ENCODE data around the gene ZNF124. TPM values are rescaled to one million over a fixed set of nuclear protein-coding genes. Genes with fewer than 3 reads are reported as not detected.
A peak's percentile ranks its signal among the peaks of the same experiment; 100 is the strongest.

ZNF124 gene
- polyA plus RNA-seq, 2 of the 4 experiments (the other 2 are of a cell fraction), result 4.4 to 6.4 TPM

DNA sequence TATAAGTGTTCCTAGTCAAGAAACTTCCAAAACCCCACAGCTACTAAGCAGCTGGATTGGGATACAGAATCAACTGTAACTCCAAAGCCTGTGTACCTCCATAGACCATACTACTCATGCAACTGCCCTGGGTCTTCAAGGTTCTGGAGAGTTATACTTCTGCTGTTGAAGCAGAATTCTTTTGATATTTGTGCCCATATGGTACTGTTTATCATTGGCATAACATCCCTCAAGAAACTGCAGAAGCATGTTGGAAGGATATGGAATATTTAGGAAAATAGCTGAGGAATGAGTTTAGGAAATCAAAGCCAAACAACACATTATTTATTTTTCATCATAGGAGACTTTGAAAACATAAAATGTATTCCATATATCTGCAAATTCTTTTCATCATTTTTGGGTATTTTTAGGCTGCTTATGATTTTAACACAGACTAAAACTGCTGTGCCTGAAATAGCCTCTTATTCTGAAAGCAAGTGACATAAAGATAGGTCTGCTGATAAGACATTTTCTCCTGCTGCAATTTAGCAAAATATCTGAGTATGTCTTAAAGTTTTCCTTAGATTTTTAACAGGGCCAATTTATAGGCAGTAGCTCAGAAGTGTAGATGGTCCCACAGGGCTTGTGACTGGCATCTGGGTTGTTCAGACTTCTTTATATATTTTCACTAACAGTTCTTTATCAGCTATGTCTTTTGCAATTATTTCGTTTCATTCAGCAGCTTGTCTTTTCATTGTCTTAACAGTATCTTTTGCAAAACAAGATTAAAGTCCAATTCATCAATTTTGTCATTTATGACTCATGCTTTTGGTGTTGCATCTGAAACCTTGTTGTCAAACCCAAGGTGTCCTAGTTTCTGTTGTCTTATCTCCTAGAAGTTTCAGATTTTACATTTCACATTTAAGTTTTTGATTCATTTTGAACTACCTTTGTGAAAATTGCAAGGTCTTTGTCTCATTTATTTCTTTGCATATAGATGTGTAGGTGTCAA lies 41.1 kb upstream of the ZNF124 start:
- 0% methylated on average over 1 of the region's 1 CpG for WGBS (ENCODE audit: missing lambda C conversion rate)
- Histone ChIP-seq H3K27ac (no peak overlapping the region), H3K4me2 (no peak overlapping the region), H3K9me3 (peaks cover 23% of the 10 kb centered on the region), H3K4me1 (0 out of 3 replicates have a peak, but pooled peaks cover 6% of the 10 kb centered on the region), H3K4me3 (no peak overlapping the region)
- TF ChIP-seq FOSL2 (IDR thresholded peaks at IDR 0.05) (no peak), FOSL2 (CRISPR knock-in tag; IDR thresholded peaks at IDR 0.05) (peak; percentile 25; the same call in 1 of the 2 replicates), NFE2L2 (conservative IDR thresholded peaks at IDR 0.05; ENCODE audit: low read length) (no peak)
- ChIA-PET CTCF (no interaction called here), POLR2A (no interaction called here)
- no peak for DNase-seq (ENCODE audit: low read depth in 1 of 2, low spot score in 1 of 2)
- no peak for FAIRE-seq
- no peak for ATAC-seq

DNA sequence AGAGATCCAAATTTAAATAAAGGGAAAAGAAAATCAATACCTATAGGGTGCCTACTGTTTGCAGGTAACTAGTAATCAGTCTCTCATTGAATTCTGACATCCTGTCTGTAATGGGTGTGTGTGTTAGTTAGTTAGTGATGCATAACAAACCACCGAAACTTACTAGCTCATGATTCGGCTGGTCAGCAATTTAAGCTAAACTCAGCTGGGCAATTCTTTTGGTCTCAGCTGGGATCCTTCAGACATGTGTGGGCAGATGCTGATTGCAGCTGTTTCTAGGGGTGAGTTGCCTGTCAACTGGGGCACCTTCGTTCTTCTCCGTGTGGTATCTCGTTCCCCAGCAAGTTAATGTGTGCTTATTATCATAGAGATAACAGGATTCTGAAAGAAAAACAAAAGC lies 40.2 kb upstream of the ZNF124 start:
- WGBS (ENCODE audit: missing lambda C conversion rate), result 51% methylated on average over 5 of the region's 5 CpGs
- TF ChIP-seq, protein P1, sequence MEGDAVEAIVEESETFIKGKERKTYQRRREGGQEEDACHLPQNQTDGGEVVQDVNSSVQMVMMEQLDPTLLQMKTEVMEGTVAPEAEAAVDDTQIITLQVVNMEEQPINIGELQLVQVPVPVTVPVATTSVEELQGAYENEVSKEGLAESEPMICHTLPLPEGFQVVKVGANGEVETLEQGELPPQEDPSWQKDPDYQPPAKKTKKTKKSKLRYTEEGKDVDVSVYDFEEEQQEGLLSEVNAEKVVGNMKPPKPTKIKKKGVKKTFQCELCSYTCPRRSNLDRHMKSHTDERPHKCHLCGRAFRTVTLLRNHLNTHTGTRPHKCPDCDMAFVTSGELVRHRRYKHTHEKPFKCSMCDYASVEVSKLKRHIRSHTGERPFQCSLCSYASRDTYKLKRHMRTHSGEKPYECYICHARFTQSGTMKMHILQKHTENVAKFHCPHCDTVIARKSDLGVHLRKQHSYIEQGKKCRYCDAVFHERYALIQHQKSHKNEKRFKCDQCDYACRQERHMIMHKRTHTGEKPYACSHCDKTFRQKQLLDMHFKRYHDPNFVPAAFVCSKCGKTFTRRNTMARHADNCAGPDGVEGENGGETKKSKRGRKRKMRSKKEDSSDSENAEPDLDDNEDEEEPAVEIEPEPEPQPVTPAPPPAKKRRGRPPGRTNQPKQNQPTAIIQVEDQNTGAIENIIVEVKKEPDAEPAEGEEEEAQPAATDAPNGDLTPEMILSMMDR (IDR thresholded peaks at IDR 0.05), result no peak
- peak; percentile 13 for TF ChIP-seq MAFK (IDR thresholded peaks at IDR 0.05; ENCODE audit: partially characterized antibody)
- TF ChIP-seq ZSCAN20 (CRISPR knock-in tag; IDR thresholded peaks at IDR 0.05), result no peak
- FAIRE-seq (no peak), DNase-seq (ENCODE audit: low read depth in 1 of 2, low spot score in 1 of 2) (no peak), ATAC-seq (no peak)
- Histone ChIP-seq H3K4me2 (no peak overlapping the region), H3K9me3 (peaks cover 26% of the 10 kb centered on the region), H3K4me1 (0 out of 3 replicates have a peak, but pooled peaks cover 6% of the 10 kb centered on the region), H3K4me3 (no peak overlapping the region), H3K27ac (no peak overlapping the region)
- ChIA-PET CTCF (no interaction called here), POLR2A (no interaction called here)

DNA sequence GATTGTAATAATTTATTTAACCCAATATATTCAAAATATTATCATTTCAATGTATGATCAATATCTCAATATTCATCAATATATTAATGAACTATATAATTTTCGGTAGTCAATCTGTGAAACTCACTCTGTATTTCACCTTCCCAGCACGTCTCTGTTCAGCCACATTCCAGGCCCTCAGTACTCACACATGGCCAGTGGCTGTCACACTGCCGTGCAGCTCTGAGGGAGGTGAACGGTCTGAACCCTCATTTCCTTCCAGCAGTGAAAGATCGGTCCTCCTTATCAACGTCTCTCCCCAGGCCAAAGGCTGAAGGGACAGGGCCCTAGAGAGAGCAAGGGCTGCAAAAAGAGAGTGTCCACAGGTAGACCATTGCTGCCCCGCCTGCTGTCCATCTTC lies 39.5 kb upstream of the ZNF124 start:
- TF ChIP-seq EP300 (IDR thresholded peaks at IDR 0.05) (no peak), SREBF2 (IDR thresholded peaks at IDR 0.05) (no peak), POLR2A (IDR thresholded peaks at IDR 0.05; ENCODE audit: low read length) (no peak)
- peak overlapping the region; percentile 96; the same call in 2 of the 3 replicates for H3K4me3 ChIP-seq
- H3K9me3 ChIP-seq, result peaks cover 30% of the 10 kb centered on the region
- ChIA-PET CTCF (no interaction called here), POLR2A (interaction anchor here (1.1 kb wide), 1 partner anchor 280 kb away, joined by 3 read pairs; the partner anchor contains the start of gene AHCTF1)
- FAIRE-seq (no peak), DNase-seq (ENCODE audit: low read depth in 1 of 2, low spot score in 1 of 2) (no peak), ATAC-seq (no peak)
- 53% methylated on average over 7 of the region's 7 CpGs for WGBS (ENCODE audit: missing lambda C conversion rate)
- H3K27ac ChIP-seq, result no peak overlapping the region
- H3K4me2 ChIP-seq, result peak overlapping the region; percentile 89
- H3K4me1 ChIP-seq, result 0 out of 3 replicates have a peak, but pooled peaks cover 6% of the 10 kb centered on the region

DNA sequence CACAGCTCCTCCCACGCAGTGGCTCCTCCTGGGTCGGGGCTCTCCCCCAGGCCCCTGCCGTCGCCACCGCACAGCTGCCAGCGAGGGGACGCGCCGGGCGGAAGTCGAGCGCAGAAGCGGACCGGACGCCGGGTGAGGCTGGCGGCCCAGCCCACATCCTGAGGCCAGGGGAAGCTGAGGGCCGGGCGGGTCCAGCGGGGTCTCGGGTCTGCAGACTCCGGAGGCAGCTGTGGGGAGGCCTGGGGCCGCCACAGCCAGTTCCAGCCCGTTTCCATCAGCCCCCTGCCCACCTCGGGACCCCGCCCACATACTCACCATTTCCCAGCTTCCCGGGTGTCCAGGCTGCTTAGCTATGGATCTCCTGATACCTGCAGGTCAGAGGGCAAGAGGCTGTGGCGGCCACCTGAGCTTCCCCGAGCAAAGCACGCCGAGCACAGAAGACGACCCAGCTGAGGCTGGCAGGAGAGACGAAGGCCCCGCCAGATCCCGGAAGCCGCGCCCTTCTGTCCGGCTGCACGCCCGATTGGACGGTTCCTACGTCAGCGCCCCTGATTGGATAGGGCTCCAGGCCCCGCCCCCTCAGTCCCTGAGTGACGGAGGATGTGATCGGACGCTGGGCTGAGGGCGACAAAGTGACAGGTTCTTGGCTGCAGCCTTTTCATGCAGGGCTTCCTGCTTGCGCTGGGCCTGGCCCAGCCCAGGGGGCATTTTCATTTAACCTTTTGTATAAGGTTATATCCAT lies 38.7 kb upstream of the ZNF124 start:
- POLR2A ChIA-PET, result interaction anchor here (0.9 to 1.3 kb wide), 3 partner anchors 132 to 279 kb away, joined by 3 to 6 read pairs (median 6); partner anchors contain the start of genes AHCTF1 and ZNF670
- CTCF ChIA-PET, result interaction anchor here (0.7 to 1.4 kb wide), 2 partner anchors 10 to 11 kb away, joined by 3 read pairs; no protein-coding TSS in a partner anchor
- 0 out of 3 replicates have a peak, but pooled peaks cover 6% of the 10 kb centered on the region for H3K4me1 ChIP-seq
- under 1% methylated on average over 17 of the region's 49 CpGs for WGBS (ENCODE audit: missing lambda C conversion rate)
- no peak for FAIRE-seq
- H3K4me3 ChIP-seq, result peak overlapping the region; percentile 96
- peak; percentile 92 to 95 for DNase-seq (ENCODE audit: low read depth in 1 of 2, low spot score in 1 of 2)
- H3K4me2 ChIP-seq, result peak overlapping the region; percentile 89
- peak overlapping the region; percentile 86 to 92 for H3K27ac ChIP-seq
- ATAC-seq, result peak; percentile 100
- H3K9me3 ChIP-seq, result peaks cover 38% of the 10 kb centered on the region
- no peak for TF ChIP-seq SMC3 (IDR thresholded peaks at IDR 0.05)
- TF ChIP-seq JUN (IDR thresholded peaks at IDR 0.05), result peak in 1 of 2 experiments; percentile 51; a peak in 2 of 5 replicates
- no peak for TF ChIP-seq HOXA7 (CRISPR knock-in tag; IDR thresholded peaks at IDR 0.05)
- TF ChIP-seq USF2 (IDR thresholded peaks at IDR 0.05), result no peak
- peak; percentile 91 for TF ChIP-seq PHF8 (IDR thresholded peaks at IDR 0.05; ENCODE audit: borderline replicate concordance, low read depth)
- TF ChIP-seq, protein P2, sequence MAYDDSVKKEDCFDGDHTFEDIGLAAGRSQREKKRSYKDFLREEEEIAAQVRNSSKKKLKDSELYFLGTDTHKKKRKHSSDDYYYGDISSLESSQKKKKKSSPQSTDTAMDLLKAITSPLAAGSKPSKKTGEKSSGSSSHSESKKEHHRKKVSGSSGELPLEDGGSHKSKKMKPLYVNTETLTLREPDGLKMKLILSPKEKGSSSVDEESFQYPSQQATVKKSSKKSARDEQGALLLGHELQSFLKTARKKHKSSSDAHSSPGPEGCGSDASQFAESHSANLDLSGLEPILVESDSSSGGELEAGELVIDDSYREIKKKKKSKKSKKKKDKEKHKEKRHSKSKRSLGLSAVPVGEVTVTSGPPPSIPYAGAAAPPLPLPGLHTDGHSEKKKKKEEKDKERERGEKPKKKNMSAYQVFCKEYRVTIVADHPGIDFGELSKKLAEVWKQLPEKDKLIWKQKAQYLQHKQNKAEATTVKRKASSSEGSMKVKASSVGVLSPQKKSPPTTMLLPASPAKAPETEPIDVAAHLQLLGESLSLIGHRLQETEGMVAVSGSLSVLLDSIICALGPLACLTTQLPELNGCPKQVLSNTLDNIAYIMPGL (CRISPR knock-in tag; IDR thresholded peaks at IDR 0.05; ENCODE audit: borderline replicate concordance), result 0 out of 2 replicates have a peak, but pooled peaks have one; percentile 23
- TF ChIP-seq, protein P3, sequence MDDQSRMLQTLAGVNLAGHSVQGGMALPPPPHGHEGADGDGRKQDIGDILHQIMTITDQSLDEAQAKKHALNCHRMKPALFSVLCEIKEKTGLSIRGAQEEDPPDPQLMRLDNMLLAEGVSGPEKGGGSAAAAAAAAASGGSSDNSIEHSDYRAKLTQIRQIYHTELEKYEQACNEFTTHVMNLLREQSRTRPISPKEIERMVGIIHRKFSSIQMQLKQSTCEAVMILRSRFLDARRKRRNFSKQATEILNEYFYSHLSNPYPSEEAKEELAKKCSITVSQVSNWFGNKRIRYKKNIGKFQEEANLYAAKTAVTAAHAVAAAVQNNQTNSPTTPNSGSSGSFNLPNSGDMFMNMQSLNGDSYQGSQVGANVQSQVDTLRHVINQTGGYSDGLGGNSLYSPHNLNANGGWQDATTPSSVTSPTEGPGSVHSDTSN (IDR thresholded peaks at IDR 0.05), result peak; percentile 53; the same call in 1 of the 2 replicates
- TF ChIP-seq, protein P4, sequence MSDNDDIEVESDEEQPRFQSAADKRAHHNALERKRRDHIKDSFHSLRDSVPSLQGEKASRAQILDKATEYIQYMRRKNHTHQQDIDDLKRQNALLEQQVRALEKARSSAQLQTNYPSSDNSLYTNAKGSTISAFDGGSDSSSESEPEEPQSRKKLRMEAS (IDR thresholded peaks at IDR 0.05), result peak; percentile 63
- TF ChIP-seq RFX5 (IDR thresholded peaks at IDR 0.05), result peak; percentile 79
- TF ChIP-seq, protein P5, sequence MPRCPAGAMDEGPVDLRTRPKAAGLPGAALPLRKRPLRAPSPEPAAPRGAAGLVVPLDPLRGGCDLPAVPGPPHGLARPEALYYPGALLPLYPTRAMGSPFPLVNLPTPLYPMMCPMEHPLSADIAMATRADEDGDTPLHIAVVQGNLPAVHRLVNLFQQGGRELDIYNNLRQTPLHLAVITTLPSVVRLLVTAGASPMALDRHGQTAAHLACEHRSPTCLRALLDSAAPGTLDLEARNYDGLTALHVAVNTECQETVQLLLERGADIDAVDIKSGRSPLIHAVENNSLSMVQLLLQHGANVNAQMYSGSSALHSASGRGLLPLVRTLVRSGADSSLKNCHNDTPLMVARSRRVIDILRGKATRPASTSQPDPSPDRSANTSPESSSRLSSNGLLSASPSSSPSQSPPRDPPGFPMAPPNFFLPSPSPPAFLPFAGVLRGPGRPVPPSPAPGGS (IDR thresholded peaks at IDR 0.05), result 0 out of 3 replicates have a peak, but pooled peaks have one; percentile 32
- TF ChIP-seq GATA3 (IDR thresholded peaks at IDR 0.05; ENCODE audit: borderline replicate concordance), result no peak
- TF ChIP-seq POLR2A (IDR thresholded peaks at IDR 0.05; ENCODE audit: low read length), result peak; percentile 64
